HFFc6 (cell line): ENCODE results near the gene COL28A1. TPM values are rescaled to one million over a fixed set of nuclear protein-coding genes. Genes with fewer than 3 reads are reported as not detected.

Experiments used
- DNase-seq: peaks from one replicate; pipeline ENCODE4 v3.0.0-alpha.2; 2018
- H3K27ac Mint-ChIP-seq: 2 replicates; pipeline ENCODE4 v1.8.0; 2020; ENCODE audit warnings: mild to moderate bottlenecking, mixed read lengths
- H3K27me3 Mint-ChIP-seq: 2 replicates; pipeline ENCODE4 v1.8.0; 2021; ENCODE audit warnings: mild to moderate bottlenecking, moderate library complexity, mixed read lengths; ENCODE audit not compliant: insufficient read depth
- H3K36me3 Mint-ChIP-seq: 2 replicates; pipeline ENCODE4 v1.8.0; 2021; ENCODE audit warnings: low read depth, mixed read lengths
- H3K4me1 Mint-ChIP-seq: 2 replicates; pipeline ENCODE4 v1.8.0; 2020; ENCODE audit warnings: low read depth, mixed read lengths
- H3K4me3 Mint-ChIP-seq: 2 replicates; pipeline ENCODE4 v1.8.0; 2020; ENCODE audit warnings: mild to moderate bottlenecking, moderate library complexity, mixed read lengths
- H3K9me3 Mint-ChIP-seq: 2 replicates; pipeline ENCODE4 v1.8.0; 2020; ENCODE audit warnings: mild to moderate bottlenecking, mixed read lengths
- CTCF ChIP-seq: fragments of 200-600 bp; sonication (generic); IDR thresholded peaks from 2 replicates; pipeline ENCODE4 v1.5.0; 2021; ENCODE audit warnings: antibody characterized with exemption, mild to moderate bottlenecking
- total RNA-seq, 6 experiments: library from RNA; stranded (reverse); fragmentation: NEBNext Ultra II Directional; extraction: Animal tissue kit (Norgen Biotek cat#: 25700); gene quantifications; 2 replicates in 1 of 6; 3 replicates in 5 of 6; pipeline ENCODE4 v1.2.3, GENCODE V29; 2021

Gene COL28A1
- total RNA-seq, 6 experiments from 2014 or later = 0.07 to 0.14 TPM; not detected in 4

- no peak for DNase-seq
- TF ChIP-seq CTCF = no peak
- Mint-ChIP-seq H3K27me3 (no peaks in the 10 kb centered on the region), H3K4me1 (0 out of 2 replicates have a peak, but pooled peaks cover 7% of the 10 kb centered on the region), H3K4me3 (no peak overlapping the region), H3K36me3 (peaks cover 19% of the 10 kb centered on the region), H3K9me3 (peaks cover 28% of the 10 kb centered on the region), H3K27ac (no peak overlapping the region)
These were observed 83.6 kb downstream of the COL28A1 start for GRCh38 chr7:7452119-7452518.

- DNase-seq = no peak
These were observed 86.6 kb downstream of the COL28A1 start for GRCh38 chr7:7449055-7449454.

GRCh38 chr7:7446616-7447015 lies 89.1 kb downstream of the COL28A1 start:
- Mint-ChIP-seq H3K27me3 (peaks cover 3% of the 10 kb centered on the region; the same call in 1 of the 2 replicates), H3K27ac (no peak overlapping the region), H3K36me3 (peaks cover 47% of the 10 kb centered on the region), H3K9me3 (peaks cover 36% of the 10 kb centered on the region), H3K4me3 (no peak overlapping the region), H3K4me1 (no peaks in the 10 kb centered on the region; the same call in 1 of the 2 replicates)
- DNase-seq = no peak
- no peak for TF ChIP-seq CTCF

More at GRCh38 chr7:7449055-7449454, 86.6 kb downstream of the COL28A1 start:
- Mint-ChIP-seq H3K9me3 (peaks cover 36% of the 10 kb centered on the region), H3K27me3 (peaks cover 3% of the 10 kb centered on the region; the same call in 1 of the 2 replicates), H3K4me1 (0 out of 2 replicates have a peak, but pooled peaks cover 4% of the 10 kb centered on the region), H3K36me3 (peaks cover 34% of the 10 kb centered on the region), H3K27ac (no peak overlapping the region), H3K4me3 (no peak overlapping the region)
- TF ChIP-seq CTCF = no peak

- H3K4me3 Mint-ChIP-seq = no peak overlapping the region
- peaks cover 3% of the 10 kb centered on the region; the same call in 1 of the 2 replicates for H3K27me3 Mint-ChIP-seq
- H3K27ac Mint-ChIP-seq = no peak overlapping the region
- no peak for TF ChIP-seq CTCF
- H3K36me3 Mint-ChIP-seq = peaks cover 46% of the 10 kb centered on the region
- DNase-seq = no peak
- H3K9me3 Mint-ChIP-seq = peaks cover 22% of the 10 kb centered on the region
- peaks cover 15% of the 10 kb centered on the region for H3K4me1 Mint-ChIP-seq
These were observed 91.8 kb downstream of the COL28A1 start for GRCh38 chr7:7443806-7444350.

GRCh38 chr7:7439564-7439963 lies 96.1 kb downstream of the COL28A1 start:
- peak overlapping the region; percentile 97 for H3K27ac Mint-ChIP-seq
- no peak overlapping the region; the same call in 1 of the 2 replicates for H3K4me3 Mint-ChIP-seq
- peaks cover 1% of the 10 kb centered on the region; the same call in 1 of the 2 replicates for H3K27me3 Mint-ChIP-seq
- no peak for TF ChIP-seq CTCF
- peaks cover 19% of the 10 kb centered on the region for H3K36me3 Mint-ChIP-seq
- no peak for DNase-seq
- H3K4me1 Mint-ChIP-seq = peaks cover 41% of the 10 kb centered on the region
- H3K9me3 Mint-ChIP-seq = no peaks in the 10 kb centered on the region; the same call in 1 of the 2 replicates
